SK-N-MC (cell line): ENCODE results near the gene PMPCA.

Source experiments
- EZH2 ChIP-seq: fragments of 200-600 bp; sonication (generic); IDR thresholded peaks from one replicate; pipeline ENCODE4 v1.6.1; 2017; ENCODE audit warnings: antibody characterized with exemption
- POLR2AphosphoS5 ChIP-seq: IDR thresholded peaks from 2 replicates; pipeline ENCODE4 v1.6.1; 2012; ENCODE audit warnings: mild to moderate bottlenecking, low read depth, low read length, borderline replicate concordance

GRCh38 chr9:136387217-136387616 lies 23.2 kb upstream of the PMPCA start:
- no peak for TF ChIP-seq POLR2AphosphoS5
- TF ChIP-seq EZH2: no peak
